ENCODE measurements around the gene IFI30.
A peak's percentile ranks its signal among the peaks of the same experiment; 100 is the strongest.

The IFI30 gene

GRCh38 chr19:18224525-18225354 lies 51.1 kb downstream of the IFI30 start:
- Histone ChIP-seq H3K27ac (peak overlapping the region; percentile 71), H3K4me3 (ENCODE audit: low read depth, low read length) (peak overlapping the region; percentile 42)

DNA sequence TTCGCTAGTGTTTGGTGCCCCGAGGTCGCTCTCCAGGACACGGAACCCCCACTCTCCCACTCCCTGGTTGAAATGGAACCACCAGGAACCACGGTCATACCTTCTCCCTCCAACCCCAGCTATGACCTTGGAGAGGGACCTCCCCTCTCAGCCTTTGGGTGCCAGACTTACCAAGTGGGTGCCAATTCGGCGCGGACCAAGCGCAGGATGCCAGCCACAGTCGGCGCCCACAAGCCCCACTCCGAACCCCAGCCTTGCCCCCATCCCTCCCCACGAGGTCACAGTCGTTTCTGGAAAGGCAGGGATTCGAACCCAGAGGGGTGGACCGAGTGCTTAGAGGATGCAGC lies 51.7 kb downstream of the IFI30 start:
- DNase-seq: no peak
- H3K9me3 ChIP-seq (ENCODE audit: severe bottlenecking): no peaks in the 10 kb centered on the region
- no peaks in the 10 kb centered on the region for H3K36me3 ChIP-seq
- H3K27ac ChIP-seq: peak overlapping the region; percentile 71
- no peak for TF ChIP-seq CTCF (IDR thresholded peaks at IDR 0.05; ENCODE audit: low read depth, low read length)
- H3K4me3 ChIP-seq (ENCODE audit: low read depth, low read length): peak overlapping the region; percentile 42
- no peaks in the 10 kb centered on the region for H3K27me3 ChIP-seq (ENCODE audit: insufficient read depth, low read depth, severe bottlenecking)

More at GRCh38 chr19:18224525-18225354, 51.1 kb downstream of the IFI30 start:
- DNase-seq: peak; percentile 99
- H3K27me3 ChIP-seq (ENCODE audit: insufficient read depth, low read depth, severe bottlenecking): no peaks in the 10 kb centered on the region
- H3K36me3 ChIP-seq: no peaks in the 10 kb centered on the region
- no peak for TF ChIP-seq CTCF (IDR thresholded peaks at IDR 0.05; ENCODE audit: low read depth, low read length)
- H3K9me3 ChIP-seq (ENCODE audit: severe bottlenecking): no peaks in the 10 kb centered on the region

DNA sequence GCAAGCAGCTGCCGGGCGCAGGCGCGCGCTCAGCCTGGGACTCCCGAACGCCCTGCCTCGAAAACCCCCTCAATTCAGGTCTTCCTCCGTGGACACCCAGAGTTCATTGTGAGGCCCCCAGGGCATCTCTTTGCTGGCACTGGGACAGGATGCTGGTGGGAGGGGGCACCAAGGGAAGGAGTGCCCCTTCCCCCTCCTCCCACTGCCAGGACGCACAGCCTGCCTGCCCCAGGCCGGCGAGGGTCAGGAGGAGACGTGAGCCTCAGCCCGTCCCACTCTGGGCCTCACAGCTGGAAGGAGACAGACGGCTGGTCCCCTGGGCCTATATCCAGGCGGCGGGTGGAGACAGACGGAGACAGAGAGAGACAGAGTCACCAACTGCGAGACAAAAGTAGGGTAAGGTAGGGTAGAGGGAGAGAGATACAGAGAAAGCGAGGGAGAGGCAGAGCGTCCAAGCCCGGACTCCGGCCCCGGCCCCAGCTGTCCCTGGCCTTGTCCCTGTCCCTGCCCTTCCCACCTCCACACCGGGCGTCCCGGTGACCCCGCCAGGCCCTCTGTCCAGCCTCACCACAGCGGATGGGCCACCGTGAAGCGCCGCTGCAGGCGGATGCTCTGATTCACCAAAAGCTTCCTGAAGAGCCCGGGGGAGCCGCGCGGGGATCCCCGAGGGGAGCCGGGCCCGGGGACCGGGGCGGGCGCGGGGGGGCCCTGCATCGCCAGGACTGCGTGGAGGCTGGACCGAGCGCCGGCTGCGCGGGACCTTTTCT lies 52.3 kb downstream of the IFI30 start, which contains the start of gene PDE4C:
TSS of gene PDE4C (minus strand) at position 737 of the 767 bp plus-strand sequence. CDS start at position 714, 23 bp downstream.
- peak within 1 kb of the TSS; percentile 42 for H3K4me3 ChIP-seq (ENCODE audit: low read depth, low read length)
- DNase-seq: no peak
- H3K27ac ChIP-seq: peak within 1 kb of the TSS; percentile 71
- no peaks in the 10 kb centered on the region for H3K27me3 ChIP-seq (ENCODE audit: insufficient read depth, low read depth, severe bottlenecking)
- H3K9me3 ChIP-seq (ENCODE audit: severe bottlenecking): no peaks in the 10 kb centered on the region
- H3K36me3 ChIP-seq: no peaks in the 10 kb centered on the region
- TF ChIP-seq CTCF (IDR thresholded peaks at IDR 0.05; ENCODE audit: low read depth, low read length): no peak

GRCh38 chr19:18226956-18227780 lies 53.6 kb downstream of the IFI30 start:
- Histone ChIP-seq H3K9me3 (ENCODE audit: severe bottlenecking) (no peaks in the 10 kb centered on the region), H3K27ac (no peak overlapping the region), H3K27me3 (ENCODE audit: insufficient read depth, low read depth, severe bottlenecking) (no peaks in the 10 kb centered on the region), H3K36me3 (no peaks in the 10 kb centered on the region), H3K4me3 (ENCODE audit: low read depth, low read length) (no peak overlapping the region)
- DNase-seq: no peak
- TF ChIP-seq CTCF (IDR thresholded peaks at IDR 0.05; ENCODE audit: low read depth, low read length): no peak

Measured in WERI-Rb-1 (cell line).